Measurements from ENCODE around the gene MMP24OS.
"Not testable (repeated sequence)": the region's sequence is repeated elsewhere in the genome, so short reads cannot be mapped to it uniquely, and the experiment has no call there.

The MMP24OS gene

GRCh38 chr20:35273449-35274171 lies 4.3 kb downstream of the MMP24OS start:
- no peak for DNase-seq

GRCh38 chr20:35271904-35272303 lies 6.0 kb downstream of the MMP24OS start:
- DNase-seq, result no peak

- no peak for DNase-seq
Observed at GRCh38 chr20:35271073-35271882, 6.6 kb downstream of the MMP24OS start.

- no peak for DNase-seq
Observed at GRCh38 chr20:35270021-35270902, 7.7 kb downstream of the MMP24OS start.

GRCh38 chr20:35269055-35269781 lies 8.7 kb downstream of the MMP24OS start:
- peak in 1 of 2 donors; percentile 12 for DNase-seq

GRCh38 chr20:35267092-35267491 lies 10.8 kb downstream of the MMP24OS start:
- no peak for DNase-seq

GRCh38 chr20:35264755-35265154 lies 13.2 kb downstream of the MMP24OS start:
- no peak for DNase-seq

GRCh38 chr20:35263532-35264341 lies 14.2 kb downstream of the MMP24OS start:
- DNase-seq, result no peak

GRCh38 chr20:35262731-35263531 lies 15.0 kb downstream of the MMP24OS start:
- DNase-seq, result not testable (repeated sequence)

GRCh38 chr20:35262321-35262720 lies 15.6 kb downstream of the MMP24OS start:
- not testable (repeated sequence) for DNase-seq

GRCh38 chr20:35260426-35260825 lies 17.5 kb downstream of the MMP24OS start:
- DNase-seq, result no peak

- no peak for DNase-seq
Observed at GRCh38 chr20:35257175-35257909, 20.6 kb downstream of the MMP24OS start.

- DNase-seq, result no peak
Observed at GRCh38 chr20:35254448-35254999, 23.4 kb downstream of the MMP24OS start.

GRCh38 chr20:35253010-35253409 lies 24.9 kb downstream of the MMP24OS start:
- no peak for DNase-seq

- not testable (repeated sequence) for DNase-seq
Observed at GRCh38 chr20:35252598-35252997, 25.3 kb downstream of the MMP24OS start.

GRCh38 chr20:35252037-35252461 lies 25.9 kb downstream of the MMP24OS start:
- no peak for DNase-seq

- no peak for DNase-seq
Observed at GRCh38 chr20:35251613-35251940, 26.3 kb downstream of the MMP24OS start.

- no peak for DNase-seq
Observed at GRCh38 chr20:35248641-35249475, 29.1 kb downstream of the MMP24OS start.

GRCh38 chr20:35246723-35247122 lies 31.2 kb downstream of the MMP24OS start:
- no peak for DNase-seq

All from bone marrow (tissue), 2 donors.